Mesodermal cell (in vitro differentiated cells): ENCODE data around the gene SLC16A3.

Experiments
- H3K27ac ChIP-seq: 2 replicates; pipeline ENCODE4 v1.7.0; 2013; ENCODE audit warnings: mild to moderate bottlenecking, low read depth, low read length, moderate library complexity; ENCODE audit not compliant: severe bottlenecking
- H3K36me3 ChIP-seq: 2 replicates; pipeline ENCODE4 v1.7.1; 2013; ENCODE audit warnings: mild to moderate bottlenecking, low read length, moderate library complexity; ENCODE audit not compliant: control insufficient read depth, insufficient read depth
- H3K4me1 ChIP-seq: one replicate; pipeline ENCODE4 v1.7.1; 2013; ENCODE audit warnings: mild to moderate bottlenecking, low read length; ENCODE audit not compliant: insufficient read depth, control insufficient read depth, poor library complexity, severe bottlenecking
- H3K4me3 ChIP-seq: 2 replicates; pipeline ENCODE4 v1.7.0; 2013; ENCODE audit warnings: low read length, control low read depth, mild to moderate bottlenecking; ENCODE audit not compliant: insufficient read depth, poor library complexity, severe bottlenecking; ENCODE audit errors: extremely low read depth
- H3K9me3 ChIP-seq: 2 replicates; pipeline ENCODE4 v1.7.1; 2013; ENCODE audit warnings: mild to moderate bottlenecking, low read length, moderate library complexity; ENCODE audit not compliant: control insufficient read depth
- WGBS, 2 experiments: methylation state at CpG; one replicate each; pipeline ENCODE4 v1.1.5; 2013; ENCODE audit warnings: missing lambda C conversion rate in 2 of 2; ENCODE audit not compliant: insufficient coverage in 2 of 2; 5-methylcytosine and 5-hydroxymethylcytosine counted together

Gene SLC16A3

DNA sequence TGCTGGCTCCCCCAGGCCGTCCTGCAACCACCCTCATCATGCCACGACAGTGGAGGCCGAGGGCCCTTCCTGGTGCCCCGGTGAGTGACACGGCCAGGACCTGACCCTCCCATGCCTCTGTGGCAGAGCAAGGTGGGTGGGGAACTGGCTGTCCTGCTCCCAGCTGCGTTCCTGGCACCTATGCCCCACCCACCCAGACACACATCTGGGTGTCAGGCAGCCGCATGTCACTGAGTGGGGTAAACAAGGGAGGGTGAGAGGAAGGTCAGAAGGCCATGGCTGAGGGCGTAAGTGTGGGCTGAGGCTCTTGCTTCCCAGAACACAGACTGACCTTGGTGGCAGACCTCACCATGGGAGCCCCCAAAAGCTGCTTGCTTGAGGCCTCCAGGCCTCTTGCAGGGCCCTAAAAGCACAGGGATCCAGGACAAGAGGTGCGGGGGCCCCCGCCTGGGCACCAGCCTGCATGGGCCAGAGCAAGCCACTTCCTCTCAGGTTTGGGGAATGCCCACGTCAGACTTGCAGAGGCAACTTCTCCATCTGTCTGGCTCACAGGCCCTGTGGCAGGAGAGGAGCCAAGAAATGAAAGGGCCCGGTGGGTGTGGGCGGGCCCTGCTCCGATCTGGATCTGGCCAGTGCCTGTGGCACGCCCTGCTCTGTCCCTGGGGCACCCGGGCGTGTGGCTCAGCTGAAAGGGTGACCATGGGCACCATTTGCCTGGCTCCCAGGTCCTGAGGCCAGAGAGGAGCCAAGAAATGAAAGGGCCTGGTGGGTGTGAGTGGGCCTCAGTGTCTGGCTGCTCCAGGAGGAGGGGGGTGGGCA, 12.3 kb upstream of the SLC16A3 start:
- 91 to 92% methylated on average over 10 to 13 of the region's 17 CpGs for WGBS, 2 experiments
- Histone ChIP-seq H3K36me3 (no peaks in the 10 kb centered on the region), H3K4me1 (peaks cover 37% of the 10 kb centered on the region), H3K4me3 (no peak overlapping the region), H3K9me3 (no peaks in the 10 kb centered on the region), H3K27ac (peak overlapping the region; percentile 90)

DNA sequence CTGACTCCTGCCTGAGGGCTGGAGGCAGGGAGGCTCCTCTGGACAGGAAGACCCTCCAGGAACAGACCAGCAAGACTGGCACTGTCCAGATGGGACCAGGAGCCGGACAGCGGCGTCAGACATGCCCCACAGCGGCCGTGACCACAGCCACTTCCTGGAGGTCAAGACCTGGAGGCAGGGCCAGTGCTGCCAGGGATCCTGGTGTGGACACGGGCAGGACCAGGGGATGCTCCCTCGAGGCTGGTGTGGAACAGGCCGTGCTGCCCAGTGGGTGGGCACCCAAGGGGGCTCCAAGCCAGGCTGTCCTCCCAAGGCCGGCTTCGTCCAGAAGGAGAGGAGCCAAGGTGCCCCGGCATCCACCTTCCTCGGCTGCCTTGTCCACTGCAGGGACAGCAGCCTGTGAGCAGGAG, 11.7 kb upstream of the SLC16A3 start:
- H3K4me1 ChIP-seq, result peaks cover 32% of the 10 kb centered on the region
- no peak overlapping the region for H3K4me3 ChIP-seq
- 85 to 87% methylated on average over 12 of the region's 12 CpGs for WGBS, 2 experiments
- no peaks in the 10 kb centered on the region for H3K9me3 ChIP-seq
- H3K27ac ChIP-seq, result peak overlapping the region; percentile 90
- no peaks in the 10 kb centered on the region for H3K36me3 ChIP-seq

DNA sequence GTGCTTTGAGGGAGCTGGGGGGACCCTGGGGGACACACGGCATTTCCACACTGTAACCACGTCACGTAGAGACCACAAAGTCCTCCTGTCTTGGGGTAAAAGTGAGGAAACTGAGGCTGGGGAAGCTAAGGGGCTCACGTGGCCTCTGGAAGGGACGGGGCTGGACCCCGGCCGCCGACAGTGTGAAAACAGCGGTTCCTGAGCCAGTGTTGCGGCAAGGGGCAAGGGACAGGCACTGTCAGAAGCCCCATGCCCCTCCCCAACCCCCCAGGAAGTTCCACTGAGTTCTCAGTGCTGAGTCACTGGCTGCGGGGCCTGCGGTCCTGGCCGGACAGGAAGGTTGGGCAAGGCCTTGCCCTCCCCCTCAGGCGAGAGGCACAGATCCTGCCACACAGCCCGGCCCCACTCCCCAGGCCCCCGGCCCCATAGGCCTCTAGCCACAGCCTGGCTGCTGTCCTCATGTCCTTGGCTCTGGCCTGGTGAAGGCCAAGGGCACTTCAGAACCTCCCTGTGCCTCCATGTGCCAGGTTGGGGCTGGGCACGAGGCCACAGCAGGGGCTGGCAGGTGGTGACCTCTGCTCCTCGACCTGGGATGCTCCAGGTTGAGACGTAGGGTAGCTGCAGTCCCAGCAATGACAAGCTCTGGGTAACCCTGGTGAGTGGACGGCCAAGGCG, 11.2 kb upstream of the SLC16A3 start:
- WGBS, 2 experiments, result 55 to 65% methylated on average over 15 to 18 of the region's 21 CpGs
- no peaks in the 10 kb centered on the region for H3K9me3 ChIP-seq
- H3K36me3 ChIP-seq, result no peaks in the 10 kb centered on the region
- H3K4me1 ChIP-seq, result peaks cover 32% of the 10 kb centered on the region
- H3K4me3 ChIP-seq, result no peak overlapping the region
- H3K27ac ChIP-seq, result peak overlapping the region; percentile 90

DNA sequence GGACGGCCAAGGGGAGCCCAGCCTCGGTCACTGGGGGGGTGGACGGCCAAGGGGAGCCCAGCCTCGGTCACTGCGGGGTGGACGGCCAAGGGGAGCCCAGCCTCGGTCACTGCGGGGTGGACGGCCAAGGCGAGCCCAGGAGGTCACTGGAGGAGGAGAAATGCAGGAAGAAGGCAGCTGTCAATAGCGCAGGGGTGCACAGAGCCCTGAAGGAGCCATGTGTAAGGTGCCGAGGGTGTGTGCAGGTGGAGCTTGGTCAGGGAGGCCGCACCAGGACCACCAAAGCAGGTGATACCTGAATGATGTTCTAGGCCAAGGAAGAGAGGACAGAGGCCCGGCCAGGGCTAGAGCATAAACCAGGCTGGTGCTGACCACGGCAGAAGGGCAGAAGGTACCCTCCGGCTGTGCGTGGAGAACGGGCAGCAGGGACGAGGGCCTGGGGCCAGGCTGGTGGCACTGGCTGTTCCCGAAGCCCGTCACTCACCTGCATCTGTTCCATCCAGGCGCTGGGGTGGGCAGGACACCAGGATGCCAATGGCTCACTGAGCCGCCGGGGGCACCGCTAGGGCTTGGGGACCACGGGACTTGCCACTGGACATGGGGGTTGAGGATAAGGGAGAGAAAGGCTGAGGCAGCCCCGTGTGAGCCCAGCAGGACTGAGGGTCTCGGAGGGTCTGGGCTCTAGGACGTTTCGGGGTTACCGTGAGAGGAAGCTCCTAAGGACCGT, 10.3 kb upstream of the SLC16A3 start:
- H3K9me3 ChIP-seq, result no peaks in the 10 kb centered on the region
- peaks cover 32% of the 10 kb centered on the region for H3K4me1 ChIP-seq
- H3K27ac ChIP-seq, result no peak overlapping the region
- H3K36me3 ChIP-seq, result no peaks in the 10 kb centered on the region
- H3K4me3 ChIP-seq, result no peak overlapping the region
- 92 to 93% methylated on average over 22 to 28 of the region's 32 CpGs for WGBS, 2 experiments

DNA sequence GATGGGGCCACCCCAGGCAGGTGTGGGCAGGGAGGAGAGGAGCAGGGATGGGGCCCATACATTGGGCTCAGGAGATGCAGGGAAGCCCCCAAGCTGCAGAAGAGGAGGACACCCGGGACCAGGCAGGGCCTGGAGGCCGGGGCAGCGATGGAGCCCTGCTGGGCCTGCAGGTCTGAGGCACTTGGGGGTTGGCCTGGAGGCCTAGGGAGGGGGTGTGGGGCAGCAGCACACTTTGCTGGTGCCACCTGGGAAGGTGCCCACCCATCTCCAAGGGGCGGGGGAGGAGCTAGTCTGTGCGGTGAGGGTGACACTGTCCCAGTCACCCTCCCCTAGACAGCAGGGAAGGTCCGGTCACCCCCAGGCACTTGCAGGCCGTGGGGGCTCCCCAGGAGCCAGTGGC, 9.8 kb upstream of the SLC16A3 start:
- Histone ChIP-seq H3K4me3 (no peak overlapping the region), H3K27ac (no peak overlapping the region), H3K4me1 (peaks cover 32% of the 10 kb centered on the region), H3K9me3 (no peaks in the 10 kb centered on the region), H3K36me3 (no peaks in the 10 kb centered on the region)
- WGBS, 2 experiments, result 95 to 100% methylated on average over 2 to 7 of the region's 7 CpGs

DNA sequence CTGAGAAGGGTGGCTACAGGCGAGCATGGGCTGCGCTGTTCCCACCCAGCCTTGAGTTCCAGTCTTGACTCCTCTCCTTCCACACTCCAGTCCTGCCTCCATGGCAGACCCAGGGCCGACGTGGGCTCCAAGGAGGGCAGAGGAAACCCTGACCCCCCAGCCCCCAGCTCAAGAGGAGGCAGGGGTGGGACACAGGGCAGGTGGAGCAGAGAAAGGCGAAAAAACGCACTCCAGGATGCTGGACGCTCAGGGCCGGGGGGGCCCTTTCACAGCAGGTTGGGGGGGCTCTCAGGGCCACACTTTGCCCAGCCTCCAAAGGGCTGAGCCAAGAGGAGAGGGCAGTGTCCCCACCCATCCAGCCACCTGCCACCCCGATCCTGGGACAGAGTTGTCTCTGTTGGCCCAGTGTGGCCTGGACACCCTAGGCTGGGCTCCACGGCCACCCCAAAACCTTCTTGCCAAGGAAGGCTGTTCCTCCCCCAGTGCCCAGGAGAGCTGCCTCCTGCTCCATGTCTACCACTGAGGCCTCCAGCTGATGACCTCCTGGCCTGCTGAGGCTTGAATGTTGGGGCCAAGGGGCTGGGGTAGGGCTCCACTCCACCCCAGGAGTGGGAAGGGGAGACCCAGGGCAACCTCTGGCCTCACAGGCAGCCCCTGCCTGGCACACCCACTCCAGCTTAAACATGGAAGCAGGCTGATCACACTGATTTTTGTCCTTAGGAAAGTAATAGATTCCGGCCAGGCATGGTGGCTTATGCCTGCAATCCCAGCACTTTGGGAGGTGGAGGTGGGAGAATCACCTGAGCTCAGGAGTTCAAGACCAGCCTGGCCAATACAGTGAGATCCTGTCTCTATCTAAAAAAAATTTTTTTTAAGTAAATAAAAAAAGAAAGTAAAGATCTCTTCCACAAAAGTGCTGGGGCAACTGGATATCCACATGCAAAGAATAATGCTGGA, 8.8 kb upstream of the SLC16A3 start:
- no peaks in the 10 kb centered on the region for H3K9me3 ChIP-seq
- peaks cover 33% of the 10 kb centered on the region for H3K4me1 ChIP-seq
- H3K36me3 ChIP-seq, result no peaks in the 10 kb centered on the region
- H3K27ac ChIP-seq, result no peak overlapping the region
- WGBS, 2 experiments, result 97 to 98% methylated on average over 8 to 10 of the region's 11 CpGs
- no peak overlapping the region for H3K4me3 ChIP-seq

DNA sequence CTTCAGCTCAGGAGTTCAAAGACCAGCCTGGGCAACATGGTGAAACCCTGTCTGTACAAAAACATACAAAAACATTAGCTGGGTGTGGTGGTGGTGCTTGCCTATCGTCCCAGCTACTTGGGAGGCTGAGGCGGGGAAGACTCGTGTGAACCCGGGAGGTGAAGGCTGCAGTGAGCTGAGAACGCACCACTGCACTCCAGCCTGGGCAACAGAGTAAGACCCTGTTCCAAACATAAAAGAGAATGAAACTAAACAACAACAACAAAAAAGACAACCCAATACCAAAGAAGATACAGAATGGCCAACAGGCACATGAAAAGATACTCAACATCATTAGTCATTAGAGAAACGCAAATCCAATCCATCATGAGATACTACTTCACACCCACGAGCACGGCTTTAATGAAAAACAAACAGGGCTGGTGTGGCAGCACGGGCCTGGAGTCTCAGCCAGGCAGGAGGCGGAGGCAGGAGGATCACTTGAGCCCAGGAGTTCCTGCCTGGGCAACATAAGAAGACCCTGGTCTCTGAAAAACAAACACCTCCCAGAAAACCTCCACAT, 7.4 kb upstream of the SLC16A3 start:
- H3K4me1 ChIP-seq, result peaks cover 34% of the 10 kb centered on the region
- no peak overlapping the region for H3K27ac ChIP-seq
- no peaks in the 10 kb centered on the region for H3K9me3 ChIP-seq
- no peaks in the 10 kb centered on the region for H3K36me3 ChIP-seq
- WGBS, 2 experiments, result 78 to 83% methylated on average over 7 to 8 of the region's 10 CpGs
- no peak overlapping the region for H3K4me3 ChIP-seq

DNA sequence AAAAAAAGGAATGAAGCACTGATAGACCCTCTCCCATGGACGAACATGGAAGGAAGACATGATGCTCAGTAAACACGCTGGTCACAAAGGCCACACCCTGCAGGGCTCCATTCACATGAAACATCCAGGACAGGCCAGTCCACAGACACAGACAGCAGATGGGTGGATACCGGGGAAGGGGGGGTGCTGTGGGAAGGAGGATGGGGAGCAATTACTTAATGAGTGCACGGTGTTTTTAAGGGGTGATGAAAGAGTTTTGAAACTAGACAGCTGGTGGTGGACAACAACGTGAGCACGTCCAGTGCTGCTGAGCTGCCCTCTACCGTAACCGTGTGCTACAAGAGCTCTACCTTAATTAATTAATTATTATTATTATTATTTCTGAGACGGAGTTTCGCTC, 6.0 kb upstream of the SLC16A3 start:
- Histone ChIP-seq H3K4me3 (no peak overlapping the region), H3K36me3 (no peaks in the 10 kb centered on the region), H3K9me3 (no peaks in the 10 kb centered on the region), H3K27ac (no peak overlapping the region), H3K4me1 (peaks cover 22% of the 10 kb centered on the region)
- 82 to 90% methylated on average over 3 to 6 of the region's 10 CpGs for WGBS, 2 experiments

DNA sequence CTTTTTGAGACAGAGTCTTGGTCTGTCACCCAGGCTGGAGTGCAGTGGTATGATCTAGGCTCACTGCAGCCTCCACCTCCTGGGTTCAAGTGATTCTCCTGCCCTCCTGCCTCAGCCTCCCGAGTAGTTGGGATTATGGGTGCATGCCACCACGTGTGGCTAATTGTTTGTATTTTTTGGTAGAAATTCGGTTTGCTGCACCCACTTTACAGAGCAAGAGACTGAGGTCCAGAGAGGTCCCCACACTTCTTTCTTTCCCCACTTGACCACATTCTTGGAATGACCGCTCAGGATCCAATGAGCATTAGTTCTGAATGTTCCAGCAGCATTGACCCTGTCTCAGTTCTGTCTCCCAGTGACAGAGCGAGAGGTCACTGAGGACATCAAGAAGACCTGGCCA, 5.3 kb upstream of the SLC16A3 start:
- no peak overlapping the region for H3K27ac ChIP-seq
- H3K4me3 ChIP-seq, result no peak overlapping the region
- H3K4me1 ChIP-seq, result peaks cover 19% of the 10 kb centered on the region
- no peaks in the 10 kb centered on the region for H3K36me3 ChIP-seq
- 100% methylated on average over 2 of the region's 5 CpGs for WGBS, 2 experiments
- H3K9me3 ChIP-seq, result no peaks in the 10 kb centered on the region

DNA sequence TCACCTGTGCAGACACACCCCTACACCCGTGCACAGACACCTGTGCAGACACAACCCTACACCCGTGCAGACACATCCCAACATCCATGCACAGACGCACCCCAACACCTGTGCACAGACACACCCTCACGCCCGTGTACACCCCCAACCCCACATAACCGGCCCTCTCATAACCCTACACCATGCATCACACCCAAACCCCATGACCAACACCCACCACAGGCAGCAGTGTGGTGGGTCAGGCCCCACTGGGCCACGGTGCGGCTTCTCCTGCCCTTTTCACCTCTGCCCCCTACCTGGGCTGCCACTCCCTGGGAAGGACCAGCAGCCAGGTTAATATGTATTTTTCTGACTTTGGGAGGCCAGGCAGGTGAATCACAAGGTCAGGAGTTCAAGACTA, 4.2 kb upstream of the SLC16A3 start:
- Histone ChIP-seq H3K36me3 (no peaks in the 10 kb centered on the region), H3K4me3 (no peak overlapping the region), H3K27ac (no peak overlapping the region), H3K4me1 (peaks cover 18% of the 10 kb centered on the region), H3K9me3 (no peaks in the 10 kb centered on the region)
- WGBS, 2 experiments, result 77 to 83% methylated on average over 6 to 8 of the region's 8 CpGs
